Fibroblast of skin of back (primary cell): ENCODE data around the gene CPNE5.
"Not testable (repeated sequence)": the region's sequence is repeated elsewhere in the genome, so short reads cannot be mapped to it uniquely, and the experiment has no call there.

Source experiments
- DNase-seq: peaks from one replicate; pipeline ENCODE4 v3.0.0-alpha.2; 2013

CPNE5 gene

DNA sequence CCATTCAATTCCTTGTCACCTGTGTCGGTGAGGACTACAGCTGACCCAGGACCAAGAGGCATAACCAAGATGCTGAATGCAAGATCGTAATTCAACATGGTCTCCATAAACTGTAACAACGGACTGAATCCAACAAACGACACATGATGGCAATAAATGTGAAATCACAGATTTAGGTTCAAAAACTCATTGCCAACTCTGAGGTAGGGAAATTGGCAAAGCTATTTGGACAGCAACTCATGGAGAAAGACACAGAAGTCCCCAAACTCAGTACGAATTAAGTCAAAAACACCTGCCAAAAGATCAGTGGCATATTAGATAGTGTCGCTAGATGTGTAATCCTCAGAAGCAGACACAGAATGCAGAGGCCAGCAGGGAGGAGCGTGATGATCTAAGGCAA is 25.0 kb downstream of the CPNE5 start:
- DNase-seq = no peak

DNA sequence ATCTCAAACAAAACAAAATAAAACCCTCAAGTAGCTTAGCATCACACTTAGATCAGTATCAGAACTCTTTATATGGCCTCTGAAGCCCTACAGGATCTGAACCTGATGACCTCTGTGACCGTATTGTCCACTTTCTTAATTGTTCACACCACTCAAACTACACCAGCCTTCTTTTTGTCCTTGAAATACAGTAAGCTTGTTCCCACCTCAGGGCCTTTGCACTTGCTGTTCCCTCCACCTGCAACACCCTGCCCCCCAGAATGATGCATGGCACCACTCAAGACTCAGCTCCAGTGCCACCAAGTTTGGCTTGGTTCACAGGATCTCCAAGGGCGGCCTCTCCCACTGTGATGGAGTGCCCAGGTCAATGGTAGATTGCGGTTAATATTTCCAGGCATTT is 25.7 kb downstream of the CPNE5 start:
- DNase-seq = no peak

DNA sequence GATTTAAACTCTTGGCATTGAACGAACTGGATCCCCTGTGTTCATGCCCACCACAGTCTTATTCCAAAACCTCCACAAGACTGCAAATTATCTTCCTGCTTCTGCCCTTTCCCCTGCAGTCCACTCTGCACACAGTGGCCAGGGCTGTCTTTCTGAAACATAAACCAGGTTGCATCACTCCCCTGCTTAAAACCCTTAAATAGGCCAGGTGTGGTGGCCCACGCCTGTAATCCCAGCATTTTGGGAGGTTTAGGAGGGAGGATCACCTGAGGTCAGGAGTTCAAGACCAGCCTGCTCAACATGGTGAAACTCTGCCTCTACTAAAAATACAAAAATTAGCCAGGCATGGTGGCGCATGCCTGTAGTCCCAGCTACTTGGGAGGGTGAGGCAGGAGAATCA is 26.2 kb downstream of the CPNE5 start:
- not testable (repeated sequence) for DNase-seq

DNA sequence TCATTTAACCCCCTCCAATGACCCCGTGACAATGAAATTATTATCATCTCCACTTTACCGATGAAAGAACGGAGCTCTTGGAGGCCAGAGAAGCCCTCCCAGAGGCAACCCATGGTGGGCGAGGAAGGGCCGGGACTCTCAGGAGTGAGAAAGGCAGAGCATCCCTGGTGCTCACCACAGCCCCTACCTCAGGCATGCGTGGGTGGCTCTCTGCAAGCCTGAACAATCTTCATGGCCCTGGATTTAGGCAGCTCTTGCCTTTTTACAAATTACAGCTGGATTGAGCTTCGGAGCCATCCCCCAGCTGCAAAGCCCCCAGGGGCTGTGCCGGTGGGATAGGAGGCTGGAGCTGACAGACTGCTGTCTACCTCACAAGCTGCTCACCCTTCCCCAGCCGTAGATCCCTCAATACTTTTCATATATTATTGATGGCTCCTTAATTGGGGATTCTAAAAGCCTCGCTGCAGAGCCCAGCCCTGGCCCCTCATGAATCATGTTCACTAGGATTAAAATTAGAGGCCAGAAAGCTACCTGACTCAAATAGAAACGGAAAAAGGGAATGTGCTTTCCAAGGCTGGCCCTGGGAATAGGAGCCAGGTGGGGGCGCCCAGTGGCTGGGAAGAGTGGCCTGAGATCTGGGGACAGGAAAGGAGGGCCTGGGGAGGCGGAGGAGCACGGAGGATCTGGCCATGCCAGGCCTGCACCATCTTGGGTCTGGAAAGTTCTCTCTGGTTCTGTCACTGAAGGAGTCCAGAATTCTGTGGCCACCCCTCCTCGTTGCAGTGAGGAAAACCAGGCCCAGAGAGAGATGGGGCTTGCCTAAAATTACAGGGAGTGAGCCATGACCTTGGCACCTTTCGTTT is 29.1 kb downstream of the CPNE5 start:
- DNase-seq = no peak

DNA sequence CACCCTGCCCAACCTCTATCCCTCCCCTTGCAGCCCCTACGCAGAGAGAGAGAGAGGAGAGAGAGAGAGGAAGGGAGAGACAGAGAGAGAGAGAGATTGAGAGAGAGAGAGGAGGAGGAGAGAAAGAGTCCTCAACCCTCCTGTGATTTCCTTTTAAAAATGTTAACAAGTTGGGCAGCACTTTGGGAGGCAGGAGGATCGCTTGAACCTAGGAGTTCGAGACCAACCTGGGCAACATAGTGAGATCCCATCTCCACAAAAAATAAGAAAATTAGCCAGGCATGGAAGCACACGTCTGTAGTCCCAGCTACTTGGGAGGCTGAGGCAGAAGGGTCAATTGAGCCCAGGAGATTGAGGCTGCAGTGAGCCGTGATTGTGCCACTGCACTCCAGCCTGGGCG is 30.1 kb downstream of the CPNE5 start:
- DNase-seq = no peak

DNA sequence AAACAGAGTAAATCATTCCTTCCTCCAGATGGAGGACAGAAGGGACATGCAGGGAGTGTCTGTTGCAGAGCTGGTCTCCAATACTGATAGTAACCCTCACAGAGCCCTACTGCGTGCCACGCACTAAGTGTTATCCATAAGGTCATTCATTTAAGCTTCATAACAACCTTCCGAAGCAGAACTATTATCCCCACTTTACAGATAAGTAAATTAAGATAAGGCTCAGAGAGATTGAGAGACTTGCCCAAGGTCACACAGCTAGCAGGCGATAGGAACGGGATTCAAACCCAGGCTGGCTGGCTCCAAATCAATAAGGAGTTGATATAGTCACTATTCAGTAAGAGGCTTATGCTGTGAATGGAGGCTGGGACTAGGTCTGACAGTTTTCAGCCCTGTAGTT is 30.6 kb downstream of the CPNE5 start:
- DNase-seq = no peak

DNA sequence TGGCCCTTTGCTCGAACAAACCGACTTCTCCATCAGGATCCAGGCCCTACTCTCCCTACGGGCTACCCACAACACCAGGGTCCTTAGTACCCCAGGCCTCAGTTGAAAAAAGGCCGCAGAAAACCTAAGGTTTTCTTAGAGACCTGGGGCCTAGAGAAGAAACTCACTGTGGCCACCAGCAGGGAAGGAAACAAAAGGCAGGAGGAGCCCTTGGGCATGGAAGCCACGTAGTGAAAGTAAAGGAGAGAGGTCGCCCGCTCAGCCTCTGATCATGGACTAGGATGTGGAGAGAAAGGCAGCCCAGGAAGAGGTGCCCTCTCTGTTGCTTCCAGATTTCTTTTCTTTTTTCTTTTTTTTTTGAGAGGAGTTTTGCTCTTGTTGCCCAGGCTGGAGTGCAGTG is 31.5 kb downstream of the CPNE5 start:
- DNase-seq = no peak

DNA sequence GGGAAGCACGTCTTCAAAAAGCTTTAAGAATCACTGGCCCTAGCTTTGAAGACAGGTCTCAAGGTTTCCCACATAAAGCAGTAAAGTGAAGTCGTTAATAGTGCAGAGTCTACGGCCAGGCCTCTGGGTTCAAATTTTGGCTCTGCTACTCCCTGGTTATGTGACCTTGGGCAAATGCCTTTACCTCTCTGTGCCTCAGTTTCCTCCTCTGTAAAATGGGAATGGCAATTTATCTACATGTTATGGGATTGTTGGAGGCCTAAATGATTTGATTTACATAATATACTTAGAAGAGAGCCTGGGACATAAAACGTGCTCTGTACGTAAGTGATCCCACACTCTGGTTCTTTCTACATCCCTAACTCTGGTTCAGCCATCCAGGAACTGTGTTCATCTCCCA is 32.1 kb downstream of the CPNE5 start:
- no peak for DNase-seq

DNA sequence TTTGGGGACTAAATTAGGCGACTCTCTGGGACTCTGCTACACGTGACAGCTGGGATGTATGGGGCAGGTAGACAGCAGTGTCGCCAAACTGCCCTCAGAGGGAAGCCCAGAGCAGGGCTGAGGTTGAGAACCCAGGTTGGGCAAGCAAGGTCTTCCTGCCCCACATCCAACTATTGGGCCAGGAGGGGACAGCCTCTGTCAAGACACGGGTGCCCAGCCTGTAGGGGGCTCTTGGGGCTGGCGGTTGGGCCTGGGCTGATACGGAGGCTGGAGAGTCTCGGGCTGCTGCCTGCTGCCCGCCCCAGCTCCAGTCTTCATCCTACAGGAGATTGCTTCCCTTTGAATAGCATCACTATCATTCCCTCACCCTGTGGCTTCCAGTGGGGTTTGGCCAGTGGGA is 33.3 kb downstream of the CPNE5 start:
- DNase-seq = no peak

DNA sequence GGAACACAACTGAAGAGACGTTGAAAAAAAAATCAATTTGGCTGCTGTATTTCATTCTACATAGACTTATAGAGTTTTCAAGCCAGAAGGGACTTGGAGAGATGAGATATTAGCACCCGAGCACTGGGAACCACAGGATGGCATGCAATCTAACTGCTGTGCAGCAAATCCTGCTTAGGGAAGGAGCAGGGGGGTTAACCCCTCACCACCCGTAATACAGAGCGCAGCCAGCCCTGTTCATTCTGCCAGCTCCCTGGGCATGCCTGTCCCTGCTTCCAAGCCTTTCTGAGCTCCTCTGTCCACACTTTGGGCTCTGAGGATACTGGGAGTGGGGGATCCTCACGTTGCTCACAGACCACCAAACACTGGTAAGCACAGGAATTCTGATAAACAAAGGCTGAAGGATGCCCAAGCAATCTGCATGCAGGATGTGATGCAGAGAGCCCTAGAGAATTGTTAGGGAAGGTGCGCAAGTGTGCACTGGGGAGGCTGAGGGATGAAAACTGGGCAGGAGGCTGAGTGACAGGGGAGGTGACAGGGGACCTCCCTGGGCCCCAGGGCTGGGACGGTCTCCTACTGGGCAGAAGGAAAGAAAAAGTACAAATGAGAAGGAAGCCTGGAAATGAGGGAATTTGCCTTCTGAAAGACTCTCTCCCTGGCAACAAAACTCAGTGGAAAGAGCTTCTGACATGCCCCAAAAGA is 34.0 kb downstream of the CPNE5 start:
- no peak for DNase-seq

DNA sequence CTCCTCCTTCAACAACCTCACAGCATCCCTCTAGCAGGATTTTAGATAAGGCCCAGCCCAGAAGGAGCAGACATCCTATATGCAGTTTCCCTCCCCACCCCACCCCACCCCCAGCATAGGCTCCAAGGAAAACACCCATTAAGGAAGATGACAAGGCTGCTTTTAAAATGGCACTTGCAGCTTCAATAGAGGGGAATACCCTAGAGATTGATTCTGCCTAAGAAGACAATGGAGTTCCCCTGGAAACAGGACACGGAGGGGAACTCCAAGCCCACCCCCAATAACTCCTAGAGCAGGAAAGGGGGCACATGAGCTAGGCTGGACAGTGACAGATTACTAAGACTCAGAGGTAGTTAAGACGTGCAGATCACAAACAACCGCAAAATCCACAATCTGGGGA is 34.7 kb downstream of the CPNE5 start:
- DNase-seq = no peak

DNA sequence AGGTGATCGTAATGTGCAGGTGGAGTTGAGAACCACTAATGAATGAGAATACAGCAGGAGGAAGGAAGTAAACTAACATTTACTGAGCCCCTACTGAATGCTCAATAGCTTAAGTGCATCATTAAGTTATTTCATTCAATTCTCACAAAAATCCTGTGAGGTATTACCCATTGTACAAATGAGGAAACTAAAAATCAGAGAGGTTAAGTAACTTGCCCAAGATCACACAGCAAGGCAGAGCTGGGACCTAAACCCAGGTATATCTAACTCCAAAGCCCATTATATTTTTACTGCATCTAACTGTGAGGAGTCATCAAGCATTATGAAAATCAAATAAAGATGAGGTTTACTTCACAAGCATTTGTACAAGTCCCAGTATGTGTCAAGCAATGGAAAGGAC is 35.3 kb downstream of the CPNE5 start:
- no peak for DNase-seq

DNA sequence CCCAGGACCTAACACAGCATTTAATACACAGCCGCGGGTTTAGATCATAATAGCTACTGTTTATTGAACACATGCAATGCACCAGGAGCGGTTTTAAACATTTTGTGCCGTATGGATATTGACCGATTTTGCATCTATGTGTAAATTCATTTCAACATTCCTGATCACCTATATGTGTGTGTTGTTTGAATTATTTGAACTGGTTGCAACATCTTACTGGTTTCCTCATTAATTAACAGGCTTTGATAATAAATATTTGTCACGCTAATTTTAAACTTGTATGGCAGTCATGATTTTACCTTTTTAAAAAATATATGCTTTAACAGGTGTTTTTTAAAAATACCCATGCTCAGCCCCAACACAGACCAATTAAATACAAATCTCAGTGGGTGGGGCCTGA is 35.8 kb downstream of the CPNE5 start:
- DNase-seq = no peak

DNA sequence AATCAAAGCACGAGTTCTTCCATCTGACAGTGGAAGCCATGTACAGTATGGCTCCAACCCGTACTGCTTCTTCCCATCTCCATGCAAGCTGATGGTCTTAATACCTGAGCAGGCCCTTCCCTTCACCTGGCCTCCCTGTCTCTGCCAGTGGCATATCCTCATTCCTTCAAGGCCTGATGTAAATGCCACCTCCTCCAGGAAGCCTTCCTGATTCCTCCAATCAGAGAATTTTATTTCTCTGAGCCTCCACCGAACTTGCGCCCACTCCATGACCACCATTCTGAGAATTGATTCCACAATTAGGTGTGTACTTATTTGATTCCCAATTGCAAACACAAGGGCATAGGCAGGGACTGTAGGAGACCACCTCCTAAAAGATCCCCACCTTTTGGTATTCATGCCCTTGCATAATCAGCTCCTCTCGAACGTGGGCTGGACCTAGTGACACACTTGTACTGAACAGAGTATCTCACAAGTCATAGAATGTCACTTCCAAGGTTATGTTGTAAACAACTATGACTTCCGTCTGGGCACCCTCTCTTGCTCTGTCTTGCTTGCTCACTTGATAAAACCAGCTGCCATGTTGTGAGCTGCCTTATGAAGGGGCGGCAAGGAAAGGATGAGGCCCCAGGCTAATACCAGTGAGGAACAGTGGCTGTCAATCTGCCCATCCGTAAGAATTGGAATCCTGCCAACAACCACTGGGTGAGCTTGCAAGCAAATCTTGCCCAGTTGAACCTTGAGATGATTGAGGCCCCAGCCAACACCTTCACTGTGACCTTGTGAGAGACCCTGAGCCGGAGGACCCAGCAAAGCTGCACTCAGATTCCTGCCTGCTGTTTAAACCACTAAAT is 38.8 kb downstream of the CPNE5 start:
- DNase-seq = no peak

DNA sequence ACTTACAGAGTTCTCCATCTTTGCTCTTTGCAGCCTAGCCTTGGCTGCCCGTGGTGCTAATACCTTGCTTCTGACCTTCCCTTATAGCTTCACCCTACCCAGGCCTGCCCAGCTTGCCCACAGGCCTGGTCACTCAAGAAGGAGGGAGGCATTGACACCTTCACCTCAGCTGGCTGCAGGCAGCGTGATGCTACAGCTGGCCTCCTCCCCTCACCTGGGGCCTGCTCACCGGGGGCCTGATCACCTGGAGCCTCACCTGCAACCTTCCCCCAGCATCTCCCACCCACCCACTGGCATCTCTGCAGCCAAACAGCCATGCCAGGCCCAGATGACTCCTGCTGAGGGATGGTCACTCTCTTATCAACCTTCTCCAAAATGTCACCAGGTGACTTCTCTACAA is 40.4 kb downstream of the CPNE5 start:
- DNase-seq = no peak

DNA sequence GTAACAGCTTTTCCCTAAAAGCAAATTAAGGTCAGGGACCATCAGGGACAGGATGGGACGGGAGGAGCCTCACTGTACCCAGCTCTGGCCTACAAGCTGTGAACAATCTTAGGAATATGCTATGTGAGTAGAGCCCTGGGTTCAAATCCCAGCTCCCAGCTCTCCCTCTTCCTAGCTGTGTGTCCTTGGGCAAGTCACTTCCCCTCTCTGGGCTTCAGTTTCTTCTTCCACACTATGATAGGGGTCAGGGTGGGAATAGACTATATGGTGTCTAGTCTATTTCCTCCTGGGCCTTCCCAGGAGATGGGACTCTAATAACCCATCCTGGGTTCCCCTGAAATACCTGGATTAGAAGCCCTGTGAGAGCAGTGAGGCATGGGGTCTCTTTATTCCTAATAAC is 41.6 kb downstream of the CPNE5 start:
- DNase-seq = no peak

DNA sequence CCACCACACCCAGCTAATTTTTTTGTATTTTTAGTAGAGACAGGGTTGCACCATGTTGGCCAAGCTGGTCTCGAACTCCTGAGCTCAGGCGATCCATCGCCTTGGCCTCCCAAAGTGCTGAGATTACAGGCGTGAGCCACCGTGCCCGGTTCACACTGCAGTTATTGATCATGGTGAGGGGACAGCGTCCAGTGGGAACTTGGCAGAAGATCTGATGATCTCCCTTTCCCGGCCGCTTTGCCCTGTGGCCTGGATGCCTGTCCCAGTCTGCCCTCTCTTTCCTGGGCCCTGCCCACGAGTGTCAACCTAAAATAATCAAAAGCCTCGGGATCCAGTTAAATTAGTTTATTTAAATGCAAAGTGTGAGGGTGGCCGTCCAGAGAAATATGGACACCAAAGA is 42.2 kb downstream of the CPNE5 start:
- DNase-seq = no peak

DNA sequence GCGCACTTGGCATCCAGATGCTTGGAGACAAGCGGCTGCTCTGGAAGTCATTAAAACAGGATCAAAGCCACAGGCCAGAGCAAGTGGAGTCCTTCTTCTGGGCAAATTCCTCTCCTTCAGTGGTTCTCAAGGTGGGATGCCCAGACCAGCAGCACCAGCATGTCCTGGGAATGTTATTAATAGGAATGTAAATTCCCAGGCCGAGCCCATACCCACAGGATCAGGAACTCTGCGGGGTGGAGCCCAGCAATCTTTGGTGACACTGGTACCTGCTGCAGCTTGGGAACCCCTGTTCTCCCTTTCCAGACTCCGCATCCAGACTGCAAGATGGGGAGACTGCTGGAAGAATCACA is 44.6 kb downstream of the CPNE5 start:
- DNase-seq = no peak

DNA sequence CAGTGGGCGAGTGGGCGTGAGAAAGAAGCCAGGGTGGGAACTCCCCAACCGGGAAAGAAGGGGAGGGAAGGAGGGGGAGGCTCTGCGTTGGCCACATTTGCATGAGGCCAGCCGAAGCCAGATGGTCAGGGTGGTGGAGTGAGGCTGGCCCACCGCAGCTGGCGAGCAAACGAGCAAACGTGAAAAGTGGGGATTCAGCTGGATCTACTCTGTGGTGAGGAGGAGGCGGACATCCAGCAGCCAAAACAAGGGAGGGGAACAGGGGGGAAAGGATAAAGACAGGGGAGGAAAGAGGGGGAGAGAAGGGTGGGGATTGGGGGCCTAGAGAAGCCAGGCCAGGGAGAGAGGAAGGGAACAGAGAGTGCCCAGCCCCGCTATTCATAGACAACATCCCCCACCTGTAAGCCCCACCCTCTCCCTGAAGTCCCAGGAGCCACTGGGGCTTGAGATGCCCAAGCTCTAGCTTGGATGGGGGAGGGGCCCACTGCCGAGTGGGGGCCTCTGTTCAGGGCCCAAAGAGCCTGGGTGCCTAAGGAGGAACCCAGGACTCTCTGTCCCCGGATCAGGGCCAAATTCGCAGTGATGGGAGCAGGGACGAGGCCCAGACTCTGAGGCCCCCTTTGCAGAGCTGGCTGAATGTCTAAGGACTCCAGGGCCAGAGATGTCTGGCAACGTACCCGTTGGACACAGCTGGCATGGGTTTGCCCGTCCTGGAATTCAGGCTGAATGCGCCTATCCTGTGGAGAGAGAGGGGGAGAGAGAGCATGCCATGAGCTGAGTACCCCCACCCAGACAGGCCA is 45.1 kb downstream of the CPNE5 start:
- DNase-seq = no peak

DNA sequence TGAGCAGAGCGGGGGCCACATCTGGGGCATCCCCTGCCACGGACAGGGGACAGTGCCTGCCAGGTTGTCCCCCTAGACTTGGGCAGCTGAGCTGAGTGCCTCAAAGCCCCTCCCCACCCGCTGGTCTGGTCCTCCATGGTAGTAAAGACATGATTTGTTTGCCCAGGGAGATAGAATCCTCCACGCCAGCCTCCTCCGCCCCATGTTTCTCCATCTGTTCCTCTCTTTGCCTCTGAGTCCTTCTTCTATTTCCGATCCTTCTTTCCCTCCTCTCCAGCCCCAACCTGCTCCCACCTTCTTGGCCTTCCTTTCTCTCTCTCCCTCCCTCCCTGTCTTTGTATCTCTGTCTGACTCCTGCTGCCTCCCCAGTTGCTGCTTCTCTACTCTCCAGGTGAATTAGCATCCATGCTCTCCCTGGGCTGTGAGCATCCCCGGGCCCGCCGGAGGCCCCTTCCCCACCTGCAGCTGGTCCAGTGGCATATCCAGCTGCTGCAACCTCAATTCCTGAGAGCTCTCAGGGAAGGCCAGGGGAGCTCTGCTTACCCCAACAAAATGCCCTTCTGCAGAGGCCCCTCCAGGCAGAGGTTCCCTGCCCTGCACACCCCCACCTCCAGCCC is 45.8 kb downstream of the CPNE5 start:
- DNase-seq = no peak

DNA sequence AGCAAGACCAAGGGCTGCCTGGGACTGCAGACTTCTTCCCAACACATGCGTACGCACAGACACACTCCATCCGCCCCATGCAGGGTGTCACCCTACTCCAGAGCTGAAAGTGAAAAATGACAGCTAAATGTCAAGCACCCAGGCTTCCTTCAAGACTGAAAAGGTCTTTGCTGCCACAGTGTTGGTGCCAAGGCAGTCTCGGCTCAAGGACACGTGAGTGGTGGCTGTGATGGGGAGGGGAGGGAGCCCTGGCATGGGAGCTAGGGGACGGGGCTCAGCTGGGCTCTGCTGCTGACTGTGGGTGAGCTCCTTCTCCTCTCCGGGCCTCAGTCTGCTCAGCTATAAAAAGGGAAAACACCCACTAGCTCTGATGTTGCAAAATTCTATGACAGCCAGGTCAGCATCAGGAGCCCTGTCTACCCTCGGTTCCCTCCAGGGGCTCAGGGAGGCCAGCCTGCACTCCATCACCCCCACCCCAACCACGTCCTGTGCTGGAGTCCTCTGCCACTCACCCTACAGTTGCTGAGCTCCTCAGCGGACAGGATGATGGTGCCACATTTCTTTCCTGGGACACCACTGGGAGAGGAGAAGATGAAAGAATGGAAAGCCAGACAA is 47.6 kb downstream of the CPNE5 start:
- no peak for DNase-seq

DNA sequence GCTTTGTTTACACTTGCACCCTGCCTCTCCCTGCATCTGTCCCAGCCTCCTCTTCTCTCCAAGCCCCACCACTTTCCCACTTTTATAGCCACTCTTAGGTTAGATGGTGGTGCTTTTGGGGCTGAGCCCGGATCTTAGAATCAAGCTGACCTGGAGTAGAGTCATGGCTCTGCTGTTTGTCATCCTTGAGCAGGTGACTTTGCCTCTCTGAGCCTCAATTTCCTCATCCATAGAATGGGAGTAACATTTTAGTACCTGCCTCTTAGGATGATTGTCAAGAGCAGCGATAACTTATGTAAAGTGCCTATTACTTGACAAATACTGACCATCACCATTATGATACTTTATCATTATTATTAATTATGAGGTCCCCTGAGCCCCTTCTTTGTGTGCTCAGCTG is 48.2 kb downstream of the CPNE5 start:
- DNase-seq = no peak
